Measurements from ENCODE around the gene ATRIP.
"Not testable (repeated sequence)": the region's sequence is repeated elsewhere in the genome, so short reads cannot be mapped to it uniquely, and the experiment has no call there.

ATRIP gene

DNA sequence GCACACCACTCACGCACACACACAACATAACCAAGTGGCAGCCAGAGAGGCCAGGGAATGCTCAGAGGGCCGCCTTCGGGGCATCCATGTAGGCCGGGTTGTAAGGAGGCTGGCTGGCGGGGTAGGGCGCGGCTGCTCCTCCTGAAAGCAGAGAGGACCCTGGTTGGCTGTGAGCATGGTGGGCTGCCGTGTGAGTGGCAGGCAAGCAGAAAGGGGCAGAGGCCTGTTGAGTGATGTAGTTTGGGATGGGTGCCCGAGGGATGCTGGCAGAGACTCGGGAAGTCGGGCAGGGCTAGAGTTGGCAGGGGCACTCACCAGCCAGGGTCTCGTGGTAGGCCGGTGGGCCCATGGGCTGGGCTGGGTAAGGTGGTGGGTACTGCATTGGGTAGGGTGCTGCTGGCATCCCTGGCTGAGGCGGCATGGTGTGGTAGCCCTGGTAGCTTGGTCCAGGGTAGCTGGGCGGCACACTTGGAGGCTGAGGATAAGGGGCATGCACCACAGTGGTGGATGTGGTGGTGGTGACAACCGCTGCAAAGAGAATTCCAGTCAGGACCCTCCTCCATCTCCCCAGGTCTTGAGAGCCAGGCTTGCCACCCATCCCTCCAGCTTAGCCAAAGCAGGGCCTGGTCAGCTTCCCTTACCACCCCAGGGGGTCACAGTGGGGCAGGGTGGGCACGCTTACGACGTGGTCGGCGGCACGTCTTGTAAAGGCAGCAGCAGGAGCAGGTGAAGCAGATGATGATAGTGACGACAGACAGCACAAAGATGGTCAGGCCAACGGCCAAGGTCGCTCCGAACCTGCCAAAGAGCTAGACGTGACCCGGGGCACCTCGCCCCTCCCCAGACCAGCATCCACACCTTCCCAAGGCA, 22.7 kb downstream of the ATRIP start:
- no peak for DNase-seq (ENCODE audit: low spot score)

GRCh38 chr3:48470286-48470685, 23.7 kb downstream of the ATRIP start:
- DNase-seq (ENCODE audit: low spot score): no peak

DNA sequence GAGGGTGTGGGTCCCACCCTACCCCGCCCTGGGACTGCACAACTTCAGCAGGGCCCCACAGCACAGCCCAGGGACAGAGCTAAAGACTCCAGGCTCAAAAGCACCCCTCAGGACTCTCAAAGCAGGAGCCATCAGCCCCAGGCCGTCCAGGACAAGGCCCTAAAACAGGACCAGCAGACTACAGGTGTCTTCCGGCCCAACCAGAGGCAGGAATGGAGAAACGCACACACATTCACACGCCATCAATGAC, 26.1 kb downstream of the ATRIP start:
- no peak for DNase-seq (ENCODE audit: low spot score)

DNA sequence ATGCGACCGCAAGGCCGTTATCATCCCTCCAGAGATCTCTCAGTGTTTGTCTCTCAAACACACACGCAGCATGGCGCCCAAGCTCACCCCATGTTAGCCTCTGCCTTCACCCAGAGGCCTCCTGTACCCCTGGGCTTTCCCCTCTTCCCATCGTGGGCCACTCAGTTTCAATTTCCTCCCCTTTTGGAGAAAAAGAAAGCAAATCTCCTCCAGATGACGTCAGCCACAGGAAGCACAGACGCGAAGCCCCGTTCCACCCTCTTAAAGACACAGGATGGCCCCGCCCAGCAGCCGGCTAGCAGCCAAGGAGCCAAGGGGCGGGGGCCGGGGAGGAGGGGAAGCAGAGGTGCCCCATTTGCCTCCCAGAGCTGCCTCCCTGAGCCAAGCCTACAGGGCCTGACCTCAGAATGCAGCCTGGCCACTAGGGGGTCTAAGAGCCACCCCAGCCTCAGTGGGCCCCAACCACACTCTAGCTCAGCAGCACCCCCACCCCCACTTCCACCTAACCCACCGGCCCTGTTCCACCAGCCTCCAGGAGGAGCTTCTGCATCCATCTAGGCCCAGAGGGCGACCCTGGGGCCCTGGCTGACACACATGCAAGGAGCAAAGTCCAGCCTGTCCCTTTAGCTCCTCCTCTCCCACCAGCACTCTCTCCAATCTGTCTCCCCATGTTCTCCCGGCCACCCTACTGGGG, 26.5 kb downstream of the ATRIP start:
- peak; percentile 96 for DNase-seq (ENCODE audit: low spot score)

GRCh38 chr3:48473617-48473952, 27.0 kb downstream of the ATRIP start:
- DNase-seq (ENCODE audit: low spot score): no peak

DNA sequence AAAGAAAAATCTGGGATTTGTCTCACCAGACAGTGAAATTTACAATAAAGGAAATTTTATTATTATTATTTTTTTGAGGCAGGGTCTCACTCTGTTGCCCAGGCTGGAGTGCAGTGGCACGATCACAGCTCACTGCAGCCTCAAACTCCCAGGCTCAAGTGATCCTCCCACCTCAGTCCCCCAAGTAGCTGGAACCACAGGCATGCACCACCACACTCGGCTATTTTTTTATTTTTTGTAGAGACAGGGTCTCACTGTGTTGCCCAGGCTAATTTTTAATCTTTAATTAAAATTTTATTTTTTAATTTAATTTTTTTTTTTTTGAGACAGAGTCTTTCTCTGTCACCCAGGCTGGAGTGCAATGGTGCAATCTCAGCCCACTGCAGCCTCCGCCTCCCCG, 27.5 kb downstream of the ATRIP start:
- DNase-seq (ENCODE audit: low spot score): not testable (repeated sequence)

GRCh38 chr3:48474619-48475018, 28.1 kb downstream of the ATRIP start:
- no peak for DNase-seq (ENCODE audit: low spot score)

DNA sequence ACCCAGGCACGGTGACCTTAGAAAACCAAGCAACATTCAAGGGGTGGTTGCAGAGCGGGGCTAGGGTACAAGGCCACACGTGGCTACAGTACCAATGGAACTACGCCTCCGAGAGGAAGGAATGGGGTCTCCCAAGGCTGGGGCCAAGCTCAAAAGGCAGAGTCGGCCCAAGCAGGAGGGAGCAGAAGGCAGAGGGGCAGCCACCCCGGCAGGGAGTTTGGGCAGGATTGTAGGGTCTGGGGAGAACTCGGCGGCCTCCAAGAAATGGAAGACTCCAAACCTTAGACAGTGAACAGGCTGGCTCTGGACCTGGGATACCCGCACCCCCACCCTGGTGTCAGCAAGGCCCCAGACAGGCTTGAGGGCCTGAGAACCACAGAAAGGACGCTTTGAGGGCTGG, 28.7 kb downstream of the ATRIP start:
- DNase-seq (ENCODE audit: low spot score): no peak

GRCh38 chr3:48476426-48477053, 30.0 kb downstream of the ATRIP start:
- no peak for DNase-seq (ENCODE audit: low spot score)

DNA sequence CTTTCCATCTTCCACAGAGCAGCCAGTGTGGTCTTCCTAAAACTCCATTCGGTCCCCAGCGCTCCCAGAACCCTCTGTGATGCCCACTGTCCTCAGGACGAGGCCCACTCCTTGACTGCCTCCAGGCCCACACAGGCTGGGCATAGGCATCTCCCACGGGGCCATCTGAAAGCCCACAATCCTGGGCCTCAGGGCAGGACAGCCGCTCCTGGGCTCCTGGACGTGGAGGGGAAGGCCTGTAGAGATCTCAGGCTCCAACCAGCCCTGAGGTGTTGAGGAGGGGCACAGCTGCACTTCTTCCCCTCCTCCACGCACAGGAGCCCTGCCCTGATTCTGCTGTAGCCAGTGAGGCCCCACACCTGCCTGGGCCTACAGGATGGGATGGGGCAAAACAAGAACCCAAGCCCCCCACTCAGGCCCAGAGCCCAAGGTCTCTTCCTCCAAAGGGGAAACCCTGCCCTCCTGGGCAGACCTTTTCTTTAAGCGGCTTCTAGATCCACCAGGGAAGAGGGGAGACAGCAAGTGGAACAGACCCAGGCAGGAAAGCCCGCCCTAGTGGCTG, 31.5 kb downstream of the ATRIP start:
- no peak for DNase-seq (ENCODE audit: low spot score)

- no peak for DNase-seq (ENCODE audit: low spot score)
These were observed 32.4 kb downstream of the ATRIP start for GRCh38 chr3:48478626-48479555.

DNA sequence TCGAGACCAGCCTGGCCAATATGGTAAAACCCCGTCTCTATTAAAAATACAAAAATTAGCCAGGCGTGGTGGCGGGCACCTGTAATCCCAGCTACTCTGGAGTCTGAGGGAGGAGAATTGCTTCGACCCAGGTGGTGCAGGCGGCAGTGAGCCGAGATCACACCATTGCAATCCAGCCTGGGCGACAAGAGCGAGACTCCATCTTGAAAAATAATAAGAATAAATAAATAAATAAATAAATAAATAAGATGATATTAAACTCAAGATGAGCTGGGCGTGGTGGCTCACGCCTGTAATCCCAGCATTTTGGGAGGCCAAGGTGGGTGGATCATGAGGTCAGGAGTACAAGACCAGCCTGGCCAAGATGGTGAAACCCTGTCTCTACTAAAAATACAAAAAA, 34.4 kb downstream of the ATRIP start:
- DNase-seq (ENCODE audit: low spot score): not testable (repeated sequence)

- not testable (repeated sequence) for DNase-seq (ENCODE audit: low spot score)
These were observed 36.3 kb downstream of the ATRIP start for GRCh38 chr3:48482822-48483221.

GRCh38 chr3:48486952-48487351, 40.4 kb downstream of the ATRIP start:
- no peak for DNase-seq (ENCODE audit: low spot score)

DNA sequence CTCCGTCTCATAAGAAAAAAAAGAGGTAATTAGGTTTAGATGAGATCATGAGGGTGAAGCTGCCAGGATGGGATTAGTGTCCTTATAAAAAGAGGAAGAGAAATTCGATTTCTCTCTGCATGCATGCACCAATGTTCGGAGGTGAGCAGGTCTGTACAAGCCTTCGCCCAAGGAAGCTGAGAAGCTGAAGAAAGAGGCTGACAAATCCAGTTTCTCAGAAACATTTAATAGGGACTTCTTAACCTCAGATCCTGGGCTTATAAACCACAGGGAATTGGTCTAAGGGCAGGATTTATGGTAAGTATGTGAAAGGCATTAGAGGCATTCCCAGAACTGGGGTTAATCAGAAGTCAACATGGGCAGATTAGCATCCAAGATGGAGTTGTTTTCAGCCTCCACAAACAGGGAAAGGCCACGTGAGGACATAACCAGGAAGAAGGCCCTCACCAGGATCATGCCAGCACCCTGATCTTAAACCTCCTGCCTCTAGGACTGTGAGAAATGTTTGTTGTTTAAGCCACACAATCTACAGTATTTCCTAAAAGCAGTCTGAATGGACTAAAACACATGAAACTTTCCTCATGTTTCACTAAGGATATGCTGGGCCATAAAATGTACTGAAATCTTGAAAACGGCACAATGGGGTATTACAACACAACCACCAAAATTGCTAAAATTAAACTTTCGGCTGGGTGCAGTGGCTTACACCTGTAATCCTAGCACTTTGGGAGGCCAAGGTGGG, 46.1 kb downstream of the ATRIP start:
- peak; percentile 46 for DNase-seq (ENCODE audit: low spot score)

DNA sequence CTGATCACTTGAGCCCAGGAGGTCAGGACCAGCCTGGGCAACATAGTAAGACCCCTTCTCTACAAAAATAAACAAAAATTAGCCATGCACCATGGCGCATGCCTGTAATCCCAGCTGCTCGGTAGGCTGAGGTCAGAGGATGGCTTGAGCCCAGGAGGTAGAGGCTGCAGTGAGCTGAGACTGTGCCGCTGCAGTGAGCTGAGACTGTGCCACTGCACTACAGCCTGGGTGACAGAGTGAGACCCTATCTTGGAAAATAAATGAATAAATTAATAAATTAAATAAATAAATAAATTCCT, 46.6 kb downstream of the ATRIP start:
- DNase-seq (ENCODE audit: low spot score): no peak

GRCh38 chr3:48500656-48501055, 54.1 kb downstream of the ATRIP start:
- DNase-seq (ENCODE audit: low spot score): no peak

DNA sequence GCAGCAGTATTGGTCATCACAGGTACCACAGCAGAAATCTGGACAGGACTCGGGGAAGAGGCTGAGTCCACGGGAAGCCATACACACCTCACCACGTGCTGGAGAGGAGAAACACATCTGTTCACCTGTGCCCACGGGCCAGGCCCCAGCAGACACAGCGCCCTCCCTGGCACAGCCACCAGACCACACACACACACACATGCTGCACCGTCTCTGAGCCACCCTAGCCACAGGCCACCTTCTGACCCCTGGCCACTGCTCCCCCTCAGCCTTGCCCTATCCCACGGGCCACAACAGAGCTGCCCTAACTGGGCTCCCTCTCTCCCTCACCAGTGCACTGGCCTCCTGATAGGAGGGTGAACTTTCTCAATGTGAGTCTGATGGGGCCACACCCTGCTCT, 54.7 kb downstream of the ATRIP start:
- no peak for DNase-seq (ENCODE audit: low spot score)

DNA sequence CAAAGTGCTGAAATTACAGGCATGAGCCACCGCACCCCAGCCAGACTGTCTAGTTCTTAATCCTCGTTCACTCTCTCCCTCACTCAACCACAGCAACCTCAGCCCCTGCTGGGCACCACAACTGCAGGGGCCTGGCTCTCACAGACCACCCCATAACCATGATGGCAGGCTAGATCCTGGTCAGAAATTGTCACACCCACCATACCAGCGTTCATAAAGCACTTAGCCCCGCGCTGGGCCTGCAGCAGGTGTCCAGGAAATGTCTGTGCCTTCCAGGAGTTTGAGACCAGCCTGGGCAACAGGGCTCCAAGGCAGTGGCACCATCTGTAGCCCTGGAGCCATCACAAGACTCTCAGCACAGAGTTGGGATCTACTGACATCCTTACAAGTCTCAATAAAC, 55.6 kb downstream of the ATRIP start:
- DNase-seq (ENCODE audit: low spot score): no peak

DNA sequence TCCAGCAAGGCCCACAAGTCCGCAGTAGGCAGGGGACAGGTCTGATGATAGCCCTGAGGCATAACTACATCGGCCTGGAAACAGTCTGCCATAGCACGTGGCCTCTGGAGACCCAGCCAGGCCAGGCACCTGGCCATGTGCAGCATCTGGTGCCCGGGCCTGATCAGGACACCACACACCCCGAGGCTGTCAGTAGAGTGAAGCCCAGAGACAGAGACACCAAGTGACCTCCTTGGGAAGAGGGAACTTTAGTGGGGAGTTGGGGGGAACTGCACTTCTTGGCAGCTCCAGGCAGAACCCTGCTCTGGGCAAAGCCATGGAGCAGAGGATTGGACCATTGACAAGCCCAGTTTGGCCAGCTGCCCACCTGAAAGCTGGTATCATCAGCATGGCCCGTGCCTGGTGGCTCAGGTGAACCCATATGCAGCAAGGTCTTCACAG, 56.2 kb downstream of the ATRIP start:
- DNase-seq (ENCODE audit: low spot score): no peak

DNA sequence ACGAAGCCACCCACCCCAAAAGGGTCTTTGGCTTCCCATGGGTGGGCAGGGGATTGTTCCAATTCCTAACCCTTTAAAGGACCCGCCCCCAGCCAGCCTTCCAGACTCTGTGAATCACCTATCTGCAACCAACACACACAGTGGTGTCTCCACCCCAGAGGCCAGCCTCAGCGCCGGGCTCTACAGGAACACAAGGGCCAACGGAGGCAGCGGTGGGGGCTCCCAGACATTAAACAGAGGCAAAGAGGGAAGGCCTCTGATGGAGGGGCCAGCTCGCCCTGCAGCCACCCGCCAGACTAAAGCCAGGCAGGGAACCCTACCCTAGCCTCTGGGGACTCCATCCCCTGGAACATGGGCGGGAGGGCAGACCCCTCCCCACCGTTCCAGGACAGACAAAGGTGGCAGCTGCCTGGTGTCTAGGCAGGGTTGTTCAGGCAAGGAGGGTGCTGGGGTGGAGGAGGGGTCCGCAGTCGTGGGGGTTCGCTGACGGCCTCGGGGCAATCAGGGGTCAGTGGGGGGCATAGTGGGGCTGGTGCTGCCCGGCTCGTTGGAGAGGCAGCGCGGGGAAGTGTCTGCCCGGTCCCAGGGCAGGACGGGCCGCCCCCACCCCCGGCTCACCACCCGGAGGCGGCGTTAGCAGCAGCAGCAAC, 57.0 kb downstream of the ATRIP start:
- DNase-seq (ENCODE audit: low spot score): no peak
